Neural progenitor cell (in vitro differentiated cells): Measurements from ENCODE around the gene KMT2E.

Experiments
- EZH2phosphoT487 ChIP-seq: fragments of 200-600 bp; sonication (generic); IDR thresholded peaks from 2 replicates; pipeline ENCODE4 v1.6.1; 2017; ENCODE audit warnings: antibody characterized with exemption
- TF ChIP-seq, protein P1 (sequence below): fragments of 200-600 bp; sonication (generic); IDR thresholded peaks from 2 replicates; pipeline ENCODE4 v1.5.1; 2017; ENCODE audit warnings: antibody characterized with exemption, mild to moderate bottlenecking

DNA sequence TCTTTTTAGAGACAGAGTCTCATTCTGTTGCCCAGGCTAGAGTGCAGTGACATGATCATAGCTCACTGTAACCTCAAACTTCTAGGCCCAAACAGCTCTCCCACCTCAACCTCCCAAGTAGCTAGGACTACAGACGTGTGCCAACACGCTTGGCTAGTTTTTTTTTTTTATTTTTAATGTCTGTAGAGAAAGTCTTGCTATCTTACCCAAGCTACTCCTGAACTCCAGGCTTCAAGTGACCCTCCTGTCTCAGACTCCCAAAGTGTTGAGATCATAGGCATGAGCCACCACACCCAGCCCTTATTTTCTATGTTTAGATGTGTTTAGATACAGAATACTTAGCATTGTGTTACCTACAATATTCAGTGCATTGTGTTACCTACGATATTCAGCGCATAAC, 46.4 kb downstream of the KMT2E start:
- TF ChIP-seq, protein P1, sequence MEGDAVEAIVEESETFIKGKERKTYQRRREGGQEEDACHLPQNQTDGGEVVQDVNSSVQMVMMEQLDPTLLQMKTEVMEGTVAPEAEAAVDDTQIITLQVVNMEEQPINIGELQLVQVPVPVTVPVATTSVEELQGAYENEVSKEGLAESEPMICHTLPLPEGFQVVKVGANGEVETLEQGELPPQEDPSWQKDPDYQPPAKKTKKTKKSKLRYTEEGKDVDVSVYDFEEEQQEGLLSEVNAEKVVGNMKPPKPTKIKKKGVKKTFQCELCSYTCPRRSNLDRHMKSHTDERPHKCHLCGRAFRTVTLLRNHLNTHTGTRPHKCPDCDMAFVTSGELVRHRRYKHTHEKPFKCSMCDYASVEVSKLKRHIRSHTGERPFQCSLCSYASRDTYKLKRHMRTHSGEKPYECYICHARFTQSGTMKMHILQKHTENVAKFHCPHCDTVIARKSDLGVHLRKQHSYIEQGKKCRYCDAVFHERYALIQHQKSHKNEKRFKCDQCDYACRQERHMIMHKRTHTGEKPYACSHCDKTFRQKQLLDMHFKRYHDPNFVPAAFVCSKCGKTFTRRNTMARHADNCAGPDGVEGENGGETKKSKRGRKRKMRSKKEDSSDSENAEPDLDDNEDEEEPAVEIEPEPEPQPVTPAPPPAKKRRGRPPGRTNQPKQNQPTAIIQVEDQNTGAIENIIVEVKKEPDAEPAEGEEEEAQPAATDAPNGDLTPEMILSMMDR = no peak
- TF ChIP-seq EZH2phosphoT487 = no peak
